Measurements from ENCODE around the gene SYS1. TPM values are rescaled to one million over a fixed set of nuclear protein-coding genes. Genes with fewer than 3 reads are reported as not detected.
"Not testable (repeated sequence)": the region's sequence is repeated elsewhere in the genome, so short reads cannot be mapped to it uniquely, and the experiment has no call there.

Gene SYS1
- total RNA-seq, 1 experiment from 2014 or later, result 19.1 TPM

GRCh38 chr20:45347936-45348778 lies 14.8 kb upstream of the SYS1 start, which contains the start of gene SDC4:
SDC4 (minus strand) TSS chr20:45348424; CDS start chr20:45348384, 40 bp downstream.
- H3K4me1 Mint-ChIP-seq (ENCODE audit: insufficient read depth, unreplicated experiment), result peaks cover 20% of the 10 kb centered on the region
- H3K4me3 Mint-ChIP-seq (ENCODE audit: unreplicated experiment), result peak within 1 kb of the TSS; percentile 89
- CTCF ChIA-PET, result interaction anchor here (0.7 to 9.0 kb wide), 13 partner anchors 9 to 431 kb away, joined by 3 to 82 read pairs (median 5); partner anchors contain the start of gene SYS1
- POLR2A ChIA-PET, result interaction anchor here (0.5 to 37.4 kb wide), 14 partner anchors 12 to 621 kb away, joined by 3 to 1328 read pairs (median 4); partner anchors contain the start of genes PIGT, SDC4 and SYS1
- H3K36me3 Mint-ChIP-seq (ENCODE audit: insufficient read depth, unreplicated experiment), result no peaks in the 10 kb centered on the region
- intact Hi-C loops (cut with micrococcal nuclease), result loop anchor here (5.0 kb wide), 1 partner anchor 69 kb away; the partner anchor contains the start of gene PIGT
- BruUV-seq (replicated peaks), result TSS peak; percentile 46
- DNase-seq (ENCODE audit: unreplicated experiment), result peak; percentile 73
- no peaks in the 10 kb centered on the region for H3K27me3 Mint-ChIP-seq (ENCODE audit: insufficient read depth, unreplicated experiment)
- H3K27ac Mint-ChIP-seq (ENCODE audit: low read depth, unreplicated experiment), result peak within 1 kb of the TSS; percentile 93
- TF ChIP-seq, protein P1, sequence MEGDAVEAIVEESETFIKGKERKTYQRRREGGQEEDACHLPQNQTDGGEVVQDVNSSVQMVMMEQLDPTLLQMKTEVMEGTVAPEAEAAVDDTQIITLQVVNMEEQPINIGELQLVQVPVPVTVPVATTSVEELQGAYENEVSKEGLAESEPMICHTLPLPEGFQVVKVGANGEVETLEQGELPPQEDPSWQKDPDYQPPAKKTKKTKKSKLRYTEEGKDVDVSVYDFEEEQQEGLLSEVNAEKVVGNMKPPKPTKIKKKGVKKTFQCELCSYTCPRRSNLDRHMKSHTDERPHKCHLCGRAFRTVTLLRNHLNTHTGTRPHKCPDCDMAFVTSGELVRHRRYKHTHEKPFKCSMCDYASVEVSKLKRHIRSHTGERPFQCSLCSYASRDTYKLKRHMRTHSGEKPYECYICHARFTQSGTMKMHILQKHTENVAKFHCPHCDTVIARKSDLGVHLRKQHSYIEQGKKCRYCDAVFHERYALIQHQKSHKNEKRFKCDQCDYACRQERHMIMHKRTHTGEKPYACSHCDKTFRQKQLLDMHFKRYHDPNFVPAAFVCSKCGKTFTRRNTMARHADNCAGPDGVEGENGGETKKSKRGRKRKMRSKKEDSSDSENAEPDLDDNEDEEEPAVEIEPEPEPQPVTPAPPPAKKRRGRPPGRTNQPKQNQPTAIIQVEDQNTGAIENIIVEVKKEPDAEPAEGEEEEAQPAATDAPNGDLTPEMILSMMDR (IDR thresholded peaks at IDR 0.05; ENCODE audit: unreplicated experiment), result no peak
- no peaks in the 10 kb centered on the region for H3K9me3 Mint-ChIP-seq (ENCODE audit: unreplicated experiment)

- peaks cover 22% of the 10 kb centered on the region for H3K4me1 Mint-ChIP-seq (ENCODE audit: insufficient read depth, unreplicated experiment)
- ChIA-PET CTCF (no interaction called here), POLR2A (interaction anchor here (34.6 to 37.4 kb wide), 2 partner anchors 10 to 14 kb away, joined by 1328 read pairs; partner anchors contain the start of genes SDC4 and SYS1)
- no peaks in the 10 kb centered on the region for H3K36me3 Mint-ChIP-seq (ENCODE audit: insufficient read depth, unreplicated experiment)
- H3K27ac Mint-ChIP-seq (ENCODE audit: low read depth, unreplicated experiment), result no peak overlapping the region
- intact Hi-C loops (cut with micrococcal nuclease), result no loop called here
- H3K4me3 Mint-ChIP-seq (ENCODE audit: unreplicated experiment), result no peak overlapping the region
- H3K9me3 Mint-ChIP-seq (ENCODE audit: unreplicated experiment), result no peaks in the 10 kb centered on the region
- H3K27me3 Mint-ChIP-seq (ENCODE audit: insufficient read depth, unreplicated experiment), result no peaks in the 10 kb centered on the region
- BruUV-seq (replicated peaks), result no TSS peak
- DNase-seq (ENCODE audit: unreplicated experiment), result no peak
- TF ChIP-seq, protein P1 (IDR thresholded peaks at IDR 0.05; ENCODE audit: unreplicated experiment), result no peak
Observed at GRCh38 chr20:45350217-45350616, 12.7 kb upstream of the SYS1 start.

DNA sequence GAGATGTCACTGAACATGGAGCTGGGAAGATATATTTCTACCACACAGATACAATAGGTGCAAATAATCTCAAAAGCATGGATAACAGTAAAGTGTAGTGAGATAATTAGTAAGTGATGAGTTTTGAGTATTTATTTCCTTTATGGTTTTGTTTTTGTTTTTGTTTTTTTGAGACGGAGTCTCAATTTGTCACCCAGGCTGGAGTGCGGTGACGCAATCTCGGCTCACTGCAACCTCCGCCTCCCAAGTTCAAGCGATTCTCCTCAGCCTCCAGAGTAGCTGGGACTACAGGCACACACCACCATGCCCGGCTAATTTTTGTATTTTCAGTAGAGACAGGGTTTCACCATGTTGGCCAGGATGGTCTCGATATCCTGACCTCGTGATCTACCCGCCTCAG lies 12.2 kb upstream of the SYS1 start:
- POLR2A ChIA-PET, result interaction anchor here (1.0 to 37.4 kb wide), 3 partner anchors 9 to 65 kb away, joined by 4 to 1328 read pairs (median 1328); partner anchors contain the start of genes PIGT, SDC4 and SYS1
- BruUV-seq (replicated peaks); DNase-seq (ENCODE audit: unreplicated experiment); H3K36me3 Mint-ChIP-seq (ENCODE audit: insufficient read depth, unreplicated experiment); H3K4me3 Mint-ChIP-seq (ENCODE audit: unreplicated experiment); H3K27me3 Mint-ChIP-seq (ENCODE audit: insufficient read depth, unreplicated experiment); intact Hi-C loops (cut with micrococcal nuclease); H3K27ac Mint-ChIP-seq (ENCODE audit: low read depth, unreplicated experiment); H3K9me3 Mint-ChIP-seq (ENCODE audit: unreplicated experiment): not testable (repeated sequence)
- peaks cover 22% of the 10 kb centered on the region for H3K4me1 Mint-ChIP-seq (ENCODE audit: insufficient read depth, unreplicated experiment)
- CTCF ChIA-PET, result interaction anchor here (1.1 to 1.5 kb wide), 3 partner anchors 10 to 28 kb away, joined by 3 to 6 read pairs (median 5); partner anchors contain the start of gene SYS1

DNA sequence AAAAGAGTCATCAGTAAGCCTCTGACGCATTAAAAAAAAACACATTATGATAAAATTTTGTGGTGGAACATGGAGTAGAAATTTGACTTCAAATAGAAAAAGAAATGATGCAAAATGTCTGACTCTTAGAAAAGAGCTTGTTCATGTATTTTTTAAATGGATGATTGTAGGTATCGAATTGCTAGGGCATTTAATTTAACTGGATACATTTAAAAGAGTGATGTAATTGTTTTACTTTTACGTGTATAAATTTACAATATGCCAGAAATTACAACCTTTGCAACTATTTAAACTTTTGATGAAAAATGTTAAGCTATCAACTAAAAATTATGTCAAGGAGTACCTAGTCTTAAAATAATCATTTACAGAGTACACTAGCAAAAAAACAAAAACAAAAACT lies 10.2 kb upstream of the SYS1 start:
- intact Hi-C loops (cut with micrococcal nuclease), result no loop called here
- BruUV-seq (replicated peaks), result no TSS peak
- H3K36me3 Mint-ChIP-seq (ENCODE audit: insufficient read depth, unreplicated experiment), result no peaks in the 10 kb centered on the region
- no peaks in the 10 kb centered on the region for H3K9me3 Mint-ChIP-seq (ENCODE audit: unreplicated experiment)
- H3K4me3 Mint-ChIP-seq (ENCODE audit: unreplicated experiment), result no peak overlapping the region
- DNase-seq (ENCODE audit: unreplicated experiment), result no peak
- CTCF ChIA-PET, result interaction anchor here (0.5 to 1.4 kb wide), 9 partner anchors 9 to 395 kb away, joined by 3 to 6 read pairs (median 3); partner anchors contain the start of gene SYS1
- H3K27ac Mint-ChIP-seq (ENCODE audit: low read depth, unreplicated experiment), result no peak overlapping the region
- no peaks in the 10 kb centered on the region for H3K27me3 Mint-ChIP-seq (ENCODE audit: insufficient read depth, unreplicated experiment)
- H3K4me1 Mint-ChIP-seq (ENCODE audit: insufficient read depth, unreplicated experiment), result peaks cover 22% of the 10 kb centered on the region
- TF ChIP-seq, protein P1 (IDR thresholded peaks at IDR 0.05; ENCODE audit: unreplicated experiment), result no peak
- POLR2A ChIA-PET, result interaction anchor here (34.6 to 37.4 kb wide), 2 partner anchors 8 to 17 kb away, joined by 1328 read pairs; partner anchors contain the start of genes SDC4 and SYS1
